Raji (cell line): Measurements from ENCODE around the gene RNF10.

ENCODE experiments used
- POLR2A ChIP-seq: IDR thresholded peaks from 2 replicates; pipeline ENCODE4 v1.6.1; 2011; ENCODE audit warnings: low read depth, low read length, control low read depth; ENCODE audit not compliant: insufficient read depth

RNF10 gene

GRCh38 chr12:120544691-120545090 lies 10.5 kb downstream of the RNF10 start:
- no peak for TF ChIP-seq POLR2A

- no peak for TF ChIP-seq POLR2A
Measured at GRCh38 chr12:120546050-120546386, 11.9 kb downstream of the RNF10 start.

- no peak for TF ChIP-seq POLR2A
Measured at GRCh38 chr12:120554678-120555077, 20.5 kb downstream of the RNF10 start.

- no peak for TF ChIP-seq POLR2A
Measured at GRCh38 chr12:120557589-120557988, 23.4 kb downstream of the RNF10 start.

GRCh38 chr12:120562906-120563305 lies 28.8 kb downstream of the RNF10 start:
- TF ChIP-seq POLR2A = no peak

- TF ChIP-seq POLR2A = no peak
Measured at GRCh38 chr12:120563495-120563894, 29.3 kb downstream of the RNF10 start.

GRCh38 chr12:120571299-120571698 lies 37.1 kb downstream of the RNF10 start:
- TF ChIP-seq POLR2A = no peak

- TF ChIP-seq POLR2A = no peak
Measured at GRCh38 chr12:120573560-120573959, 39.4 kb downstream of the RNF10 start.

GRCh38 chr12:120574106-120574505 lies 40.0 kb downstream of the RNF10 start:
- no peak for TF ChIP-seq POLR2A

GRCh38 chr12:120579179-120579578 lies 45.0 kb downstream of the RNF10 start:
- TF ChIP-seq POLR2A = no peak

- TF ChIP-seq POLR2A = peak; percentile 94
Measured at GRCh38 chr12:120580787-120581723, 46.9 kb downstream of the RNF10 start, which contains the start of gene POP5. TSS of gene POP5 (minus strand) at chr12:120581402. CDS start at chr12:120581362, 40 bp downstream.

GRCh38 chr12:120581998-120582397 lies 47.8 kb downstream of the RNF10 start:
- TF ChIP-seq POLR2A = no peak

GRCh38 chr12:120583478-120584030 lies 49.4 kb downstream of the RNF10 start:
- TF ChIP-seq POLR2A = no peak

GRCh38 chr12:120584343-120585149 lies 50.4 kb downstream of the RNF10 start:
- no peak for TF ChIP-seq POLR2A

- TF ChIP-seq POLR2A = no peak
Measured at GRCh38 chr12:120586206-120586605, 52.0 kb downstream of the RNF10 start.

- no peak for TF ChIP-seq POLR2A
Measured at GRCh38 chr12:120586860-120587259, 52.7 kb downstream of the RNF10 start.

GRCh38 chr12:120588371-120588770 lies 54.2 kb downstream of the RNF10 start:
- TF ChIP-seq POLR2A = no peak
